Peyer's patch (tissue), 4 donors: ENCODE measurements around the gene KCNMA1.

Experiments
- CTCF ChIP-seq, 6 experiments: fragments of 450-650 bp in 4 of 6; fragments of 200-600 bp in 2 of 6; sonication (generic) in 1 of 6; IDR thresholded peaks; one replicate each; pipeline ENCODE4 v1.5.1; 2017 to 2019; ENCODE audit warnings: antibody characterized with exemption in 6 of 6, mild to moderate bottlenecking in 3 of 6, moderate library complexity in 1 of 6
- POLR2A ChIP-seq, 2 donors: fragments of 450-650 bp; IDR thresholded peaks; one replicate each; pipeline ENCODE4 v1.5.1; 2017; ENCODE audit warnings: antibody characterized with exemption in 2 of 2, mild to moderate bottlenecking in 2 of 2, moderate library complexity in 2 of 2

- TF ChIP-seq CTCF (IDR thresholded peaks at IDR 0.05) (no peak), POLR2A (IDR thresholded peaks at IDR 0.05) (no peak)
Observed at GRCh38 chr10:77226853-77227565, 410.6 kb downstream of the KCNMA1 start.
